Activated CD8-positive, alpha-beta memory T cell treated with anti-CD3 and anti-CD28 coated beads, Interleukin-2, amount 10 ng/mL, durations not matched to agents 7 days and 5 days (primary cell): Measurements from ENCODE around the gene TGIF1. TPM values are rescaled to one million over a fixed set of nuclear protein-coding genes. Genes with fewer than 3 reads are reported as not detected.
"Not testable (repeated sequence)": the region's sequence is repeated elsewhere in the genome, so short reads cannot be mapped to it uniquely, and the experiment has no call there.

Experiments
- ATAC-seq: fragments of 150-1000 bp; cut with Tn5 transposase; one replicate; pipeline ENCODE4 v1.10.0; 2021; ENCODE audit warnings: moderate library complexity
- CTCF ChIA-PET: fragments of 350-600 bp; sonication (Branson Sonifier 250); formaldehyde crosslinking; loops from one replicate; lab custom pipeline; 2021; ENCODE audit warnings: antibody characterized with exemption; lab: Charles Lee
- DNase-seq: peaks from one replicate; pipeline ENCODE4 v3.0.0-alpha.2; 2020
- H3K27ac Mint-ChIP-seq: one replicate; pipeline ENCODE4 v1.8.0; 2021; ENCODE audit warnings: mild to moderate bottlenecking, mixed read lengths
- H3K27me3 Mint-ChIP-seq: one replicate; pipeline ENCODE4 v1.8.0; 2021; ENCODE audit warnings: mixed read lengths
- H3K36me3 Mint-ChIP-seq: one replicate; pipeline ENCODE4 v1.8.0; 2021; ENCODE audit warnings: mild to moderate bottlenecking, mixed read lengths
- H3K4me1 Mint-ChIP-seq: one replicate; pipeline ENCODE4 v1.8.0; 2021; ENCODE audit warnings: mixed read lengths
- H3K4me3 Mint-ChIP-seq: one replicate; pipeline ENCODE4 v1.8.0; 2021; ENCODE audit warnings: mild to moderate bottlenecking, moderate library complexity, mixed read lengths
- H3K9me3 Mint-ChIP-seq: one replicate; pipeline ENCODE4 v1.8.0; 2022; ENCODE audit warnings: low read depth, mixed read lengths
- total RNA-seq, 2 experiments: library from RNA; stranded (reverse); gene quantifications; one replicate each; pipeline ENCODE4 v1.2.3, GENCODE V29; 2021

Gene TGIF1
- total RNA-seq, 2 experiments from 2014 or later: 9.7 to 19.0 TPM

DNA sequence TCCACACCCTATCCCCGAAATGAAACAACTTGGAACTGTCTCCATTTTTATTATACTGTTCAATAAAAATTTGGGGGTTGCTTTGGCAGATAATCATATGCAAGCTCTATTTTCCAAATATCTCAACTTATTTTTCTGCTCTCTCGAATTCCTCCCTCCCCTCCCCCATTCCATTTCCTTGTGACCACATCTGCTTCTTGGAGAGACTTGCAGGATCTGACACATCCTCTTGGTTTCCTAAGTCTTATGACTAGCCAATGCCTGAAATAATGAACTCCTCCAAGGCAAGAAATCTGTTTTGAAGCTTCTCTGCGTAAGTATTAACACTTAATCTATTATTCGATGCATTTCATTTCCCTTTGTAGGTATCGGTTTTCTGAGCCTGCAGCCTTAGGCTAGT is 16.1 kb downstream of the TGIF1 start:
- CTCF ChIA-PET: interaction anchor here (0.6 to 1.9 kb wide), 5 partner anchors 11 to 200 kb away, joined by 3 to 5 read pairs (median 4); no protein-coding TSS in a partner anchor
- DNase-seq (no peak), ATAC-seq (no peak)
- Mint-ChIP-seq H3K4me1 (peaks cover 2% of the 10 kb centered on the region), H3K9me3 (no peaks in the 10 kb centered on the region), H3K27ac (no peak overlapping the region), H3K27me3 (no peaks in the 10 kb centered on the region), H3K36me3 (peaks cover 11% of the 10 kb centered on the region), H3K4me3 (no peak overlapping the region)

DNA sequence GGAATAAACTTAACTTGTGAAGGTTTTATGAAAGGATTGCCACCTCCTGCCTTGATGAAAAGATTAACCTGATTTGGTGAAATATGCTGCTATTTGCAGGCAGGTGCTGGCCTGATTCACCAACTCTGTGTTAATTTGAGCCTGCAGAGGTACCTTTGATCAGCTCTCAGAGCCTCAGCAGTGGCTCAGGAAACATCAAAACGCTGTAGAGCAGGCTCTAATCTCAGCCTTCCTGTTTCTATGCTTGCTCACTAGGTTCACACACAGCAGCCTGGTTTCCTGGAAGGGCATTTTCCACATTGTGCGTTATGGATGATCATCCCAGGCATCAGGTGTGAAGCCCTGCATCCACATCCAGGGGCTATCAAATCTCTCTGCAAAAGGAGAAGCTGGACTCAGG is 16.9 kb downstream of the TGIF1 start:
- H3K9me3 Mint-ChIP-seq: no peaks in the 10 kb centered on the region
- no peak for ATAC-seq
- no peak overlapping the region for H3K27ac Mint-ChIP-seq
- CTCF ChIA-PET: interaction anchor here (0.9 to 1.9 kb wide), 4 partner anchors 12 to 199 kb away, joined by 3 to 5 read pairs (median 4); no protein-coding TSS in a partner anchor
- H3K36me3 Mint-ChIP-seq: peaks cover 7% of the 10 kb centered on the region
- H3K27me3 Mint-ChIP-seq: no peaks in the 10 kb centered on the region
- no peak for DNase-seq
- H3K4me1 Mint-ChIP-seq: peaks cover 2% of the 10 kb centered on the region
- H3K4me3 Mint-ChIP-seq: no peak overlapping the region

DNA sequence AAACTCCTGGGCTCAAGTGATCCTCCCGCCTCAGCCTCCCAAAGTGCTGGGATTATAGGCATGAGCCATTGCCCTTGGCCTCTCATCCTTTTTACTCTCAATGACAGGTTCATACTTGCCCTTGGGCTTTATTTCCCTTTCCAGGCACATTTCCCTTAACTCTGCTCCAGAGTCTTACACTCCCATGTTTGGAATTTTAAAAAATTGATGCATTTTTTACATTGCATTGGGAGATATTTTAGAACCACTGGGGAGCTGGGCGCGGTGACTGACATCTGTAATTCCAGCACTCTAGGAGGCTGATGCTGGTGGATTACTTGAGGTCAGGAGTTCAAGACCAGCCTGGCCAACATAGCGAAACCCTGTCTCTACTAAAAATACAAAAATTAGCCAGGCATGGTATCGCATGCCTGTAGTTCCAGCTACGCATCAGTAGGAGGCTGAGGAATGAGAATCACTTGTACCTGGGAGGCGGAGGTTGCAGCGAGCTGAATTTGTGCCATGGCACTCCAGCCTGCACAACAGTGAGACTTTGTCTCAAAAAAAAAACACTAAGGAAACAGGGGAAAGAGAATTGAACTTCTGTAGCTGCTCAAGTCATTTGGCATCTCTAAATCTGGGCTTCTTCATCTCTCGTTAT is 18.2 kb downstream of the TGIF1 start:
- Mint-ChIP-seq H3K27ac (no peak overlapping the region), H3K27me3 (no peaks in the 10 kb centered on the region), H3K4me1 (peaks cover 6% of the 10 kb centered on the region), H3K9me3 (no peaks in the 10 kb centered on the region), H3K4me3 (no peak overlapping the region), H3K36me3 (no peaks in the 10 kb centered on the region)
- no peak for ATAC-seq
- CTCF ChIA-PET: interaction anchor here (0.7 to 0.9 kb wide), 2 partner anchors 9 to 405 kb away, joined by 3 read pairs; no protein-coding TSS in a partner anchor
- DNase-seq: no peak

DNA sequence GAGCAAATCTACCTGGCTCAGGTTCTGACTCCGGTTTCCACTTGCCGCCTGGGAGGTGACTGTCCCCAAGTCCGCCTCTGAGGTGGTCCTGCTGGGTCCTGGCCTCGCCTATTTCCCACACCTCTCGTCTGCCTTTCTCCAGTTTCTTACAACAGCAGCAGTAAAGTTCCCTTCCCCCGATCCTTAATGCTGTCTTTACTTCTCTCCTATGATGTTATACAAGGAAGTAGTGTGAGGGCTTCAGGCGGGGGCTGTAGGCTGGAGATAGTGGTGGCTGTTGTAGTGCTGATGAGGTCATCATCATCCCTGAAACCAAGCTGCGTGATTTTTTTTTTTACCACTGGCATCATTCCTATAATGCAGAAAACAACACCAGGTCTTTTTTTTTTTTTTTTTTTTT is 18.9 kb downstream of the TGIF1 start:
- Mint-ChIP-seq H3K9me3 (no peaks in the 10 kb centered on the region), H3K4me1 (peaks cover 13% of the 10 kb centered on the region), H3K4me3 (no peak overlapping the region), H3K36me3 (no peaks in the 10 kb centered on the region), H3K27me3 (peaks cover 2% of the 10 kb centered on the region), H3K27ac (no peak overlapping the region)
- CTCF ChIA-PET: interaction anchor here (0.7 to 1.0 kb wide), 3 partner anchors 10 to 406 kb away, joined by 3 to 4 read pairs (median 3); no protein-coding TSS in a partner anchor
- ATAC-seq (no peak), DNase-seq (no peak)

DNA sequence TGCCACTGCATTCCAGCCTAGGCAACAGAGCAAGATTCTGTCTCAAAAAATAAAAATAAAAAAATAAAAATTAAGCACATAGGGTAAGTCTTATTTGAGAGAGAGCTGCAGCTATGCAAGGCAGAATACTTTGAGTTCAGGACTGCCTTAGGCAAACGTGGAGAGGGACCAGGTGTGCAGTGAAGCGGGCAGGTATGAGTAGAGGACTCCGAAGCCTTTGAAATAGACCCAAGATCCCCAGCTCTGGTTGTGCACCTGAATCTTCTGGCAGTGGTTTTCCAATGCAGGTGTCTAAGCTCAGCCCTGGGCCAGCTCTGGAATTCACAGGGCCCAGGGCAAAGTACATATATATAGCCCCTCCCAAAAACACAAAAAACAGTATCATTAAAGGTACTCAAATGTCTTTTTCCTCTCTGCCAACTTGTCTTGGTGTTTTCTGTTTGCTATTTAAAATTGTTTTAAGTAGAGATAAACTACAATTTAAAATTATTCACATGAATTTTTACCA is 21.2 kb downstream of the TGIF1 start:
- peaks cover 15% of the 10 kb centered on the region for H3K4me1 Mint-ChIP-seq
- no peak for DNase-seq
- H3K27ac Mint-ChIP-seq: no peak overlapping the region
- H3K4me3 Mint-ChIP-seq: no peak overlapping the region
- no peaks in the 10 kb centered on the region for H3K9me3 Mint-ChIP-seq
- CTCF ChIA-PET: interaction anchor here (1.0 to 1.3 kb wide), 2 partner anchors 10 to 18 kb away, joined by 3 to 5 read pairs; no protein-coding TSS in a partner anchor
- H3K27me3 Mint-ChIP-seq: peaks cover 6% of the 10 kb centered on the region
- peaks cover 3% of the 10 kb centered on the region for H3K36me3 Mint-ChIP-seq
- no peak for ATAC-seq

DNA sequence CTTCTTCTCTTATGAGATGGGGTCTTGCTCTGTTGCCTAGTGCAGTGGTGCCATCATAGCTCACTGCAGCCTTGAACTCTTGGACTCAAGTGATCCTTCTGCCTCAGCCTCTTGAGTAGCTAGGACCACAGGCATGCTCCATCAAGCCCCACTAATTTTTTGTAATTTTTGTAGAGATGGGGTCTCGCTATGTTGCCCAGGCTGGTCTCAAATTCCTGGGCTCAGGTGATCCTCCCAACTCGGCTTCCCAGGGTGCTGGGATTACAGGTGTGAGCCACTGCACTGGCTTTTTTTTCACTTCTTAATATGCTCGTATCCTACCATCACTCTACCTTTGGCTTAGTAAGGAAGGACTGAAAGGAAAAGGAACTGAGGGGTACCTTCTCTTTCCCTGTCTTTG is 22.1 kb downstream of the TGIF1 start:
- H3K27ac Mint-ChIP-seq, H3K4me3 Mint-ChIP-seq, H3K36me3 Mint-ChIP-seq, H3K9me3 Mint-ChIP-seq, DNase-seq, ATAC-seq, H3K27me3 Mint-ChIP-seq: not testable (repeated sequence)
- H3K4me1 Mint-ChIP-seq: peaks cover 13% of the 10 kb centered on the region
- CTCF ChIA-PET: interaction anchor here (1.3 kb wide), 1 partner anchor 19 kb away, joined by 5 read pairs; no protein-coding TSS in a partner anchor

DNA sequence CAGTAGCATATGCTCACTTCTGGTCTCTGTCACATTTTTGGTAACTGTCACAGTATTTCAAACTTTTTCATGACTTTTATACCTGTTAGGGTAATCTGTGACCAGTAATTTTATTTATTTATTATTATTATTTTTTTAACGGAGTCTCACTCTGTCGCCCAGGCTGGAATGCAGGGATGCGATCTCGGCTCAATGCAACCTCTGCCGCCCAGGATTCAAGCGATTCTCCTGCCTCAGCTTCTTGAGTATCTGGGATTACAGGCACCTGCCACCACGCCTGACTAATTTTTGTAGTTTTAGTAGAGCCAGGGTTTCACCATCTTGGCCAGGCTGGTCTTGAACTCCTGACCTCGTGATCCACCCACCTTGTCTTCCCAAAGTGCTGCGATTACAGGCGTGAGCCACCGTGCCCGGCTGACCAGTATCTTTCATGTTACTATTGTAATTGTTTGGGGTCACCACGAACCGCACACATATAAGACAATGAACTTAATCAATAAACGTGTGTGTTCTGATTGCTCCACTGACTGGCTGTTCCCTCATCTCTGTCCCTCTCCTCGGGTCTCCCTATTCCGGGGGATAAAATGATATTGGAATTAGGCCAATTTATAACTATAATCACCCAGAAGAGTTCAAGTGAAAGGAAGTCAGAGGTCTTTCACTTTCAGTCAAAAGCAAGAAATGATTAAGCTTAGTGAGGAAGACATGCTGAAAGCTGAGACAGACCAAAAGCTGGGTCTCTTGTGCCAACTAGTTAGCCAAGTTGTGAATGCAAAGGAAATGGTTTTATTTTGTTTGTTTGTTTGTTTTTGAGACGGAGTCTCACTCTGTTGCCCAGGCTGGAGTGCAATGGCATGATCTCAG is 22.9 kb downstream of the TGIF1 start:
- Mint-ChIP-seq H3K4me3 (no peak overlapping the region), H3K4me1 (peaks cover 13% of the 10 kb centered on the region), H3K9me3 (no peaks in the 10 kb centered on the region), H3K36me3 (peaks cover 3% of the 10 kb centered on the region), H3K27me3 (peaks cover 9% of the 10 kb centered on the region), H3K27ac (no peak overlapping the region)
- DNase-seq (no peak), ATAC-seq (peak; percentile 84)
- CTCF ChIA-PET: interaction anchor here (1.2 to 2.1 kb wide), 6 partner anchors 12 to 194 kb away, joined by 3 to 11 read pairs (median 6); no protein-coding TSS in a partner anchor

DNA sequence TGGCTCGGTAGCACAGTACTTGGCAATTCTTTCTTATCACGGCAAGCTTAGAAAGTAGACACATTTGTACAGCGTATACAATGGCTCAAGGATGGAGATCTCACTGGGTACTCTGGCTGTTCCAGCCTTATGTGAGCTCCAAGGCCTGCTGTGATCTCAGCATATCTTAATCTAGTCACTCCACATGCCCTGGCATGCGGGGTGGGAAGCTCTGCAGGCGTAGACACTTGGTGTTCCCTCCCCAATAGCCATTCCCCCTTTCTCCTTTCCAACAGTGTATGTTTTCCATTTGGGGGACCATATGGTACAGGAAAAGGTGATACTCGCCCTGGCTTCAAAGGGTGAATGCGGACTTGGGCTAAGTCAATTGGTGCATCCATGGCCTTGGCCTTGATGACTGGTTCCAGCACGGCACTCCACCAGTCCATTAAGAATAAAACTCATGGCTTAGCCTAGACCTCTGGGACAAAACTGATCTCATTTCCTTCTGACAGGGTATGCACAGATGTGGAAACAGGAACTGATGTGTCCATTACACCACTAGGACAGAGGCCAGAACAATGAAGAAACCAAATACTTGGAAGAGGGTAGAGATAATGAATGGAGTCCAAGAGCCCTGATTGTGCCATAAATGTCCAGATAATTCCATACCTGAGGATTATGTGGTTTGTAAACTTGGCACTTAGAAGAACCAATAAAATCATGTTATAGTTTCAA is 28.4 kb downstream of the TGIF1 start:
- Mint-ChIP-seq H3K27me3 (peaks cover 23% of the 10 kb centered on the region), H3K27ac (no peak overlapping the region), H3K36me3 (peaks cover 3% of the 10 kb centered on the region), H3K4me3 (no peak overlapping the region), H3K9me3 (no peaks in the 10 kb centered on the region), H3K4me1 (peaks cover 6% of the 10 kb centered on the region)
- ATAC-seq (no peak), DNase-seq (no peak)
- CTCF ChIA-PET: interaction anchor here (0.9 kb wide), 1 partner anchor 24 kb away, joined by 3 read pairs; no protein-coding TSS in a partner anchor

DNA sequence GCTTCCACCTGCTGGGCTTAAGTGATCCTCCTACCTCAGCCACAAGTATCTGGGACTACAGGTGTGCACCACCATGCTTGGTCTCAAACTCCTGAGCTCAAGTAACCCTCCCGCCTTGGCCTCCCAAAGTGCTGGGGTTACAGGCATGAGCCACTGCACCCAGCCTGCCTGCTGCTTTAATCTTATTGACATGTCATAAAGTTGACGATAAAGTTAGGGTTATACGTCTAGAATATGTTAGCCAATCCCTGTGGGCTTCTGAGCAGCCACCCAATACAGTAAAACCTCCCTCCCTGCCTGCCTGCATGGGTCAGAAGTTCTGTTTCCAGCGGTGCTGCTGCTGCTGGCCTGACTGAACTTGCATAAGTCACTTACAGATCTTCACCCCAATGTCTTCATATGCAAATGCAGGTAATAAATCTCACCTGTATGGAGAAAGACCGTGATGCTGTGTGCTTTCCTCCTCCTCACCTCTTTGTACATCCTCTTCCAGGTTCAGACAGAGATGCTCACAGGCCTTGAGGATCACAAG is 30.1 kb downstream of the TGIF1 start:
- Mint-ChIP-seq H3K27ac (no peak overlapping the region), H3K36me3 (no peaks in the 10 kb centered on the region), H3K4me1 (peaks cover 6% of the 10 kb centered on the region), H3K4me3 (no peak overlapping the region), H3K9me3 (no peaks in the 10 kb centered on the region), H3K27me3 (peaks cover 18% of the 10 kb centered on the region)
- DNase-seq (no peak), ATAC-seq (no peak)
- CTCF ChIA-PET: no interaction called here

DNA sequence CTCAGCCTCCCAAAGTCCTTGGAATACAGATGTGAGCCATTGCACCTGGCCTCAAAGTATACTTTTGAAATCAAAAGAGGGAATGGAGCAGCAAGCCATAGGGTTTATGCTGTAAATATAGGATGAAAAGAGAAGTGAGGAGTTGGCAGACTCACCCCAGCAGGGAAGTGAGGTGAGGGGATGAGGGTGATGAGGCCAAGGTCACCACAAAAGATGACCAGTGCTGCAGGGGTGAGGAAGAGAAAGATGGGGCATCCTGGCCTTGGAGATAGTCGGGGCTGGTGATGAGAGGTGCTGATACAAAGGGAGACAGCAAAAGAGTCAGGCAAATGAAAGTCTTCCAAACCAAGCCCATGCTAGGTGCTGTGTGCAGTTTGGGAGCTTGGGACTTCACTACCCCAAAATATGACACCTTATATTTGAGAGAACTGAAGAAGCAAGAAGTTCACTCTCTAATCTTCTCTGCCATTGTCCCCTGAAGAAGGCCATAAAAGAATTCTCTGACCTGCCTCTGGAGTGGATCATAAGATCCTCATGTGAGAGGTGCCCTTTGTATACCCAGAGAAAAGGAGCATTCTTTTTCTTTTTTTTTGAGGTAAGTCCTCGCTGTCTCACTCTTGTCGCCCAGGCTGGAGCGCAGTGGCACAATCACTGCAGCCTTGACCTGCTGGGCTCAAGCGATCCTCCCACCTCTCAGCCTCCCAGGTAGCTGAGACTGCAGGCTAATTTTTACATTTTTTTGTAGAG is 31.0 kb downstream of the TGIF1 start:
- CTCF ChIA-PET: interaction anchor here (1.0 to 1.5 kb wide), 3 partner anchors 15 to 34 kb away, joined by 3 to 4 read pairs (median 4); no protein-coding TSS in a partner anchor
- peaks cover 18% of the 10 kb centered on the region for H3K27me3 Mint-ChIP-seq
- no peak for ATAC-seq
- H3K27ac Mint-ChIP-seq: no peak overlapping the region
- H3K36me3 Mint-ChIP-seq: no peaks in the 10 kb centered on the region
- peaks cover 10% of the 10 kb centered on the region for H3K4me1 Mint-ChIP-seq
- H3K9me3 Mint-ChIP-seq: no peaks in the 10 kb centered on the region
- no peak for DNase-seq
- H3K4me3 Mint-ChIP-seq: no peak overlapping the region

DNA sequence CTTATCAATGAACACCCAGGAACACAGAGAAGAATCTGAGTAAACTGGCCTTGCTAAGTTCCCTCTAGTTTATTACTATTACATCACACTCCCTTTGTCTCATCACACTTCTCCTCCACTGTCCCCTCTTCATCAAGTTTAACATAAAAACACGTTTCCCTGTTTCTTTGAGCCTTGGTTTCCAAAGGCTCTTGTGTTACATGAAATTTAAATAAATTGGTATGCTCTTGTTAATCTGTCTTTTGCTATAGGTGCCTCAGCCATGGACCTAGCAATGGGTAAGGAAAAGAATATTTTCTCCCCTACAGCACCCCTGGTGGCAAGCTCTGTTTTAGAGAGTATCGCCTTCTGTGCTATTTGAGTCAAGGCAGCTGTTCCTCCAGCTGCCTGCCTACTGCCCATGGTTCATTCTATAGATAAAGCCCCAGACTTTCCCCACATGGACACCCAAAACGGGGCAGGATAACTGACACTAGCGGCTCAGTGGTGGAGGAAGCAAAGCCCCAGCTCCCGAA is 31.8 kb downstream of the TGIF1 start:
- CTCF ChIA-PET: interaction anchor here (1.0 to 1.5 kb wide), 4 partner anchors 16 to 104 kb away, joined by 3 to 4 read pairs (median 4); no protein-coding TSS in a partner anchor
- Mint-ChIP-seq H3K4me1 (peaks cover 10% of the 10 kb centered on the region), H3K9me3 (no peaks in the 10 kb centered on the region), H3K27ac (no peak overlapping the region), H3K4me3 (no peak overlapping the region), H3K27me3 (peaks cover 18% of the 10 kb centered on the region), H3K36me3 (no peaks in the 10 kb centered on the region)
- ATAC-seq: no peak
- DNase-seq: no peak

DNA sequence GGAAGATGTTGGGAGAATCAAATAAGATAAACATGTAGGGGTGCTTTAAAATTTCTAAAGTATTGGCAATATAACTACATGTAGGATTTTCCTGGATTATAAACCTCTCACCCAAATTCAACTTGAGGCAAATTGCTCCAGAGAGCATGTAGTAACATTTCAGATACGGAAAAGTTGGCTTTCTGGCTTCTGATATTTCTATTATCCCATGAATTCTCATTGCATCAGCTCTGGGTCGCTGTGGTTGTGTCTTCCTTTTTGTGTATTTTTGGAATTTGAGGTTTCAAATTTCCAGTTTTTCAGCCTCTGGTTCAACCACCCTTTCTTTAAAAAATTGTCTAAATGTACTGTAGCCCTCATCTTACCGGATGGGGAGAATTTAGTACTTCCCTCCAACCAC is 32.3 kb downstream of the TGIF1 start:
- Mint-ChIP-seq H3K4me1 (peaks cover 10% of the 10 kb centered on the region), H3K36me3 (no peaks in the 10 kb centered on the region), H3K27ac (no peak overlapping the region), H3K27me3 (peaks cover 18% of the 10 kb centered on the region), H3K9me3 (no peaks in the 10 kb centered on the region), H3K4me3 (no peak overlapping the region)
- CTCF ChIA-PET: interaction anchor here (1.0 to 1.5 kb wide), 4 partner anchors 16 to 103 kb away, joined by 3 to 4 read pairs (median 4); no protein-coding TSS in a partner anchor
- ATAC-seq (no peak), DNase-seq (no peak)
